Peyer's patch (tissue), 4 donors: Measurements from ENCODE around the gene LEKR1. TPM values are rescaled to one million over a fixed set of nuclear protein-coding genes. Genes with fewer than 3 reads are reported as not detected.

ENCODE experiments used
- DNase-seq, 3 donors: peaks; one replicate each; pipeline ENCODE4 v3.0.0-alpha.2; 2017 to 2019
- H3K27ac ChIP-seq, 4 donors: fragments of 200-600 bp; sonication (generic); one replicate each; pipeline ENCODE4 v1.5.1; 2016 to 2019
- H3K27me3 ChIP-seq, 2 donors: fragments of 200-600 bp; sonication (generic); one replicate each; pipeline ENCODE4 v1.5.1; 2019
- H3K36me3 ChIP-seq, 3 donors: fragments of 200-600 bp; sonication (generic); one replicate each; pipeline ENCODE4 v1.5.1; 2016 to 2019
- H3K4me1 ChIP-seq, 4 donors: fragments of 200-600 bp; sonication (generic); one replicate each; pipeline ENCODE4 v1.5.1; 2016 to 2019
- H3K4me3 ChIP-seq, 4 donors: fragments of 200-600 bp; sonication (generic); 1 replicate in 3 of 4; 2 replicates in 1 of 4; pipeline ENCODE4 v1.5.1; 2016 to 2019; ENCODE audit warnings: mild to moderate bottlenecking in 1 of 4
- H3K9me3 ChIP-seq, 4 donors: fragments of 200-600 bp; sonication (generic); one replicate each; pipeline ENCODE4 v1.5.1; 2016 to 2019; ENCODE audit warnings: mild to moderate bottlenecking in 1 of 4
- POLR2A ChIP-seq, 2 donors: fragments of 450-650 bp; IDR thresholded peaks; one replicate each; pipeline ENCODE4 v1.5.1; 2017; ENCODE audit warnings: antibody characterized with exemption in 2 of 2, mild to moderate bottlenecking in 2 of 2, moderate library complexity in 2 of 2
- total RNA-seq, 4 donors: library from RNA; depleted of rRNA; stranded (reverse); fragments of >200 nt; gene quantifications; one replicate each; pipeline ENCODE4 v1.1.0, GENCODE V29; 2016
- TF ChIP-seq, protein P1 (sequence below), 6 experiments: fragments of 450-650 bp in 4 of 6; fragments of 200-600 bp in 2 of 6; sonication (generic) in 1 of 6; IDR thresholded peaks; one replicate each; pipeline ENCODE4 v1.5.1; 2017 to 2019; ENCODE audit warnings: antibody characterized with exemption in 6 of 6, mild to moderate bottlenecking in 3 of 6, moderate library complexity in 1 of 6

Gene LEKR1
- total RNA-seq = 1 to 10 TPM in 1 of 4 donors, under 1 TPM in 2, not detected in 1; 0.85 to 9.1 (median 0.94) TPM

DNA sequence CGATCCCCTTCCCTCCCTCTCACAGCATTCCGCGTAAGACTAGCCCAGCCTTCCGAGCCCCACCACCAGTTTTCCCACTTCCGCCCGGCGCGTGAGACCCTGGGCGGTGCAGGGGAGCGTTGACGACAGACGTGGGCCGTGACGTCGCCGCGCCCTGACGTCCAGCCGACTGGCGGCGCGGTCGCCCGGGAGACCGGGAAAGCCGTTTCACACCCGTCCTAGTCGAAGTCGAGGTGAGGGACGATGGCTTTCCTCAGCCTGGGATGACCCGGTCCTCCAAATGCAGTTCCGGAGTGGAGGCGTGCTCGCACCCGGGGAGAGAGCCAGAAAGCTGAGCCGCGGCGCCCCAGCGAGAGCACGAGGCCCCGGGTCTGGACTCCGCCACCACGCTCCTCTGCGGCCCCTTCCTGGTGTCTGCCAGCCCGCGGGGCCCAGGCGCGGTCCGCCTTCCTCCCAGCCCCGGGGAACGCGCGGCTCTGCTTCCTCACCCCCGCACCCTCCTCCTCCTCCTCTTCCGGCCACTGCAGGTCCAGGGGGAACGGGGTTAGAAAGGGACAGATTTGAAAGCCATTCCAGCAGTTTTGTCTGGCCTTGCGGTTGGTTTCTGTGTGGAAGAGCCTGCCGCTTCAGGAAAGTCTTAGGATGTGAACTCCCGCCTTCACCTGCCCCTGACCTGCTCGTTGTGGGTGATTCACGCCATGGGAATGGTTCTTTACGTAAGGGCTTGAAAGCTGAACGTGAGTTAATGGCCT is at the start of gene LEKR1:
Gene LEKR1 (plus strand): TSS at position 210 of the 752 bp plus-strand sequence. CDS start 2,977 bp downstream, outside the sequence.
- peaks cover 0 to 9% (median 0%) of the 10 kb centered on the region in 4 donors for H3K4me1 ChIP-seq
- H3K4me3 ChIP-seq = peak within 1 kb of the TSS; percentile 60 to 70 (median 68)
- no peaks in the 10 kb centered on the region for H3K27me3 ChIP-seq
- TF ChIP-seq, protein P1, sequence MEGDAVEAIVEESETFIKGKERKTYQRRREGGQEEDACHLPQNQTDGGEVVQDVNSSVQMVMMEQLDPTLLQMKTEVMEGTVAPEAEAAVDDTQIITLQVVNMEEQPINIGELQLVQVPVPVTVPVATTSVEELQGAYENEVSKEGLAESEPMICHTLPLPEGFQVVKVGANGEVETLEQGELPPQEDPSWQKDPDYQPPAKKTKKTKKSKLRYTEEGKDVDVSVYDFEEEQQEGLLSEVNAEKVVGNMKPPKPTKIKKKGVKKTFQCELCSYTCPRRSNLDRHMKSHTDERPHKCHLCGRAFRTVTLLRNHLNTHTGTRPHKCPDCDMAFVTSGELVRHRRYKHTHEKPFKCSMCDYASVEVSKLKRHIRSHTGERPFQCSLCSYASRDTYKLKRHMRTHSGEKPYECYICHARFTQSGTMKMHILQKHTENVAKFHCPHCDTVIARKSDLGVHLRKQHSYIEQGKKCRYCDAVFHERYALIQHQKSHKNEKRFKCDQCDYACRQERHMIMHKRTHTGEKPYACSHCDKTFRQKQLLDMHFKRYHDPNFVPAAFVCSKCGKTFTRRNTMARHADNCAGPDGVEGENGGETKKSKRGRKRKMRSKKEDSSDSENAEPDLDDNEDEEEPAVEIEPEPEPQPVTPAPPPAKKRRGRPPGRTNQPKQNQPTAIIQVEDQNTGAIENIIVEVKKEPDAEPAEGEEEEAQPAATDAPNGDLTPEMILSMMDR (IDR thresholded peaks at IDR 0.05) = no peak
- peak; percentile 63 to 68 for TF ChIP-seq POLR2A (IDR thresholded peaks at IDR 0.05)
- peak within 1 kb of the TSS; percentile 88 to 96 (median 92) for H3K27ac ChIP-seq
- no peaks in the 10 kb centered on the region for H3K36me3 ChIP-seq
- DNase-seq = peak; percentile 79 to 93 (median 92)
- H3K9me3 ChIP-seq = no peaks in the 10 kb centered on the region

DNA sequence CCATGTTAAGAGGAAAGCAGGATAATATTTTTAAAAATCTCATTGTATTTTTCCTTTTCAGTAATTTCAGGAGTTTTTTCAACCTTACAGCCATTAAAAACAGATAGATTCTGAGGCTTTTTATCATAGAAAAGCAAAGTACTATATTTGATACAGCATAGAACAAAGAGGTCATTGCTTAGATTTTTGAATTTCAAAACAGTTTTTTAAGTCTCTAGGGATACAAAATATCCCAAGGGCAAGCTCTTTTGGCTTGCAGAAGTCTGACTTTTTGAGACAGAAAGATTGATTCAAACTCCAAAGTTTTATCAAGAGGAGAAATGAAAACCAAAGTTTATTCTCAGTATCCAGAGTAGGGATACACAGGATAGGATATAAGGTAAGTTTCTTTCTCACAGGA is 49.3 kb upstream of the LEKR1 start:
- H3K9me3 ChIP-seq = no peaks in the 10 kb centered on the region
- TF ChIP-seq, protein P1 (IDR thresholded peaks at IDR 0.05) = no peak
- no peak for TF ChIP-seq POLR2A (IDR thresholded peaks at IDR 0.05)
- no peaks in the 10 kb centered on the region for H3K4me1 ChIP-seq
- H3K36me3 ChIP-seq = no peaks in the 10 kb centered on the region
- DNase-seq = no peak
- no peak overlapping the region for H3K4me3 ChIP-seq
- H3K27me3 ChIP-seq = no peaks in the 10 kb centered on the region
- H3K27ac ChIP-seq = no peak overlapping the region

DNA sequence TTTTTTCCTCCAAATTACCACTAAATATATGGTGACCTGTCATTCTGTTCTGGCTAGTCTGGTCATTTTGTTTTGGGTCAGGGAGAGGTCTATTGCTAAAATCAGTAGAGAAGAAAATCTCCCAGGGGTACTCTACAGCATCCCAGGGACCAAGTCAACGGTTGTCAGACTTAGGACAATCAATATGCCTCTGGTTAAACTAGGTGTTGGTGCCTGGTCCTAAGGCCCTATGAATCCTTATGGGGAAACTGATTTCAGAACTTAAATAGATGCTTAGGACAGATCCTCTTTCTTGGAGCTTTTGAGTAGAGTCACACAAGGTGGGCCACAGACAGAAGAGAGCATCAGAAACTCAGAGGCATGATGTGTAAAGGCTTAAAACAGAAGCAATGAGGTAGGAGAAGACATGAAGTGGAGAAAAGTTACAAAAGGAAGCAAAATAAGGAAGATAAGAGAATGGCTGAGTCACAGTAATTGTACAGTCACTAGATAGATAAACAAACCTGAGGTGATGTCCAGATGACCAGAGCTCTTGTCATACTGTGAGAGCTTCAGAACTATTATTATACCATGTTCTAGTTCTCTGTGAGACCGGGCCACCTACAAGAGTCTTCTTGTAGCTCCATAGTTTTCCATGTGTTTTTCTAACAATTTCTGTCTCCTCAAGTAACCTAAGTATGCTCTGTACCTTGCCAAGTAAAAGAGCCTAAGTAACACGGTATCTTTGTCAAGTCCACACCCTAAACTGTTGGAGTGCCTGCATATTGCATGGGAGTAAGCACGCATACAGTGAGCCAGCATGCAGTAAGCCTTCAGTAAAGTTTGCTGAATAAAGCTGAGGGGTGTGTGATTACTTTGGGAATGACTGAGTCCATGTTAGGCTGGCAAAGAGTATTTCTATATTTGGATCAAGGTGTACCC is 44.6 kb upstream of the LEKR1 start:
- Histone ChIP-seq H3K4me3 (no peak overlapping the region), H3K27me3 (no peaks in the 10 kb centered on the region), H3K36me3 (no peaks in the 10 kb centered on the region), H3K4me1 (no peaks in the 10 kb centered on the region), H3K27ac (no peak overlapping the region), H3K9me3 (no peaks in the 10 kb centered on the region)
- TF ChIP-seq, protein P1 (IDR thresholded peaks at IDR 0.05) = no peak
- no peak for TF ChIP-seq POLR2A (IDR thresholded peaks at IDR 0.05)
- no peak for DNase-seq

DNA sequence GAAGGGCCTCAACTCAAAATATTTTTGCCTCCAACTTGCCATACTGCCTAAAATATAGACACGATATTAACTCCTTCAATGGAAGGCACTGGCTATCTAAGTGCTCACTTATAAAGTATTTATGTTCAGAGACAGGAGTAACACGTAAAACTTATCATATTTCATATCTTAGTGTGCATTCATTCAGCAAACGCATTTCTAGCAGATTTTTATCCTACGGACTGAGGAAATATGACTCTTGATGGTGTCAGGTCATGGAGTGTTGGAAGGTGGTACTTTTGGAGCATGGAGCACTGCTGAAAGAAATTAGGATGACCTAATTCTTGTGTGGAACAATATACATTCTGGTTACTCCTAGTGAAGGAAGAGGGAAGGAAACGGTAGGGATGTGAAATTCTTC is 43.8 kb upstream of the LEKR1 start:
- no peak overlapping the region for H3K4me3 ChIP-seq
- H3K4me1 ChIP-seq = no peaks in the 10 kb centered on the region
- H3K27me3 ChIP-seq = no peaks in the 10 kb centered on the region
- no peak overlapping the region for H3K27ac ChIP-seq
- H3K9me3 ChIP-seq = no peaks in the 10 kb centered on the region
- DNase-seq = no peak
- no peaks in the 10 kb centered on the region for H3K36me3 ChIP-seq
- TF ChIP-seq POLR2A (IDR thresholded peaks at IDR 0.05) = no peak
- TF ChIP-seq, protein P1 (IDR thresholded peaks at IDR 0.05) = no peak

DNA sequence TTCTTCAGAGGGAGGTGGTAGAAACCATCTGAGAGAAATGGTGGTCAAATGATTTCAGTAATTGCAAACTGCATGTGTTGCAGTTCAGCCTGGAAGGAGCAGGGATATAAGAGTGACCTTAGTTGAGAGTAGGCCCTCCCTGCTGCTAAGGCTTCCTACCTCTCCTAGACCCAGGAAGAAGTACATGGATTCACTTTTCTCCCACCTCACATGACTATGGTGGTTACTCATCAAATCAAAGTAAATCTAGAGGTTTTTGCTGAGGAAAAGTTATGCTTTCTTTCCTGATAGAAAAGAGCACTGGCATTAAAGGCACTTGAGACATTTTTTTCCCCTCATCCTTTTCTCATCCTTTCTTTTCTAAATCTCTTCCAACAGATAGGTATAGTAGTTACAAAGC is 43.2 kb upstream of the LEKR1 start:
- H3K36me3 ChIP-seq = no peaks in the 10 kb centered on the region
- TF ChIP-seq POLR2A (IDR thresholded peaks at IDR 0.05) = no peak
- TF ChIP-seq, protein P1 (IDR thresholded peaks at IDR 0.05) = no peak
- H3K4me1 ChIP-seq = no peaks in the 10 kb centered on the region
- no peaks in the 10 kb centered on the region for H3K27me3 ChIP-seq
- no peak overlapping the region for H3K4me3 ChIP-seq
- no peak overlapping the region for H3K27ac ChIP-seq
- no peaks in the 10 kb centered on the region for H3K9me3 ChIP-seq
- no peak for DNase-seq
